Subcutaneous abdominal adipose tissue (tissue), 5 donors: Measurements from ENCODE around the gene GDPGP1.

Source experiments
- H3K27ac ChIP-seq: one replicate; pipeline ENCODE4 v1.7.0; 2013; ENCODE audit warnings: low read depth, mild to moderate bottlenecking, inconsistent platforms, low read length, moderate library complexity
- H3K27me3 ChIP-seq, 5 donors: one replicate each; pipeline ENCODE4 v1.7.0; 2013; ENCODE audit warnings: low read length in 5 of 5, inconsistent platforms in 1 of 5; ENCODE audit not compliant: control insufficient read depth in 5 of 5, insufficient read depth in 4 of 5
- H3K36me3 ChIP-seq, 5 donors: one replicate each; pipeline ENCODE4 v1.7.0; 2013; ENCODE audit warnings: low read length in 5 of 5; ENCODE audit not compliant: control insufficient read depth in 5 of 5, insufficient read depth in 5 of 5
- H3K4me1 ChIP-seq, 5 donors: one replicate each; pipeline ENCODE4 v1.7.0; 2013; ENCODE audit warnings: low read length in 5 of 5, mild to moderate bottlenecking in 3 of 5, moderate library complexity in 1 of 5; ENCODE audit not compliant: control insufficient read depth in 5 of 5, insufficient read depth in 5 of 5
- H3K4me3 ChIP-seq, 5 donors: one replicate each; pipeline ENCODE4 v1.7.0; 2013; ENCODE audit warnings: low read length in 5 of 5, low read depth in 1 of 5
- H3K9ac ChIP-seq, 5 donors: one replicate each; pipeline ENCODE4 v1.7.0; 2013; ENCODE audit warnings: low read length in 5 of 5, mild to moderate bottlenecking in 4 of 5, moderate library complexity in 3 of 5
- H3K9me3 ChIP-seq, 5 donors: one replicate each; pipeline ENCODE4 v1.7.0; 2013; ENCODE audit warnings: low read length in 5 of 5; ENCODE audit not compliant: control insufficient read depth in 5 of 5
- donor health status: healthy.
- donor health status: healthy.
- donor health status: healthy.
- donor health status: healthy.
- donor health status: healthy.

The GDPGP1 gene

GRCh38 chr15:90233387-90234095 lies 468 bp upstream of the GDPGP1 start, which contains the start of gene CIB1:
Gene CIB1, minus strand, starts transcription at chr15:90233941. Its CDS starts 56 bp downstream, at chr15:90233885.
- no peaks in the 10 kb centered on the region for H3K9me3 ChIP-seq
- H3K36me3 ChIP-seq = peaks cover 0 to 45% (median 33%) of the 10 kb centered on the region in 5 donors
- peak within 1 kb of the TSS; percentile 79 to 95 (median 86) for H3K4me3 ChIP-seq
- H3K27ac ChIP-seq = peak within 1 kb of the TSS; percentile 81
- H3K9ac ChIP-seq = peak within 1 kb of the TSS; percentile 44 to 88 (median 80)
- no peaks in the 10 kb centered on the region for H3K27me3 ChIP-seq
- H3K4me1 ChIP-seq = peaks cover 9 to 49% (median 46%) of the 10 kb centered on the region in 5 donors

GRCh38 chr15:90239371-90239770 lies 5.4 kb downstream of the GDPGP1 start:
- Histone ChIP-seq H3K9me3 (no peaks in the 10 kb centered on the region), H3K27ac (no peak overlapping the region), H3K36me3 (peaks cover 2 to 36% (median 24%) of the 10 kb centered on the region in 5 donors), H3K27me3 (no peaks in the 10 kb centered on the region), H3K9ac (no peak overlapping the region), H3K4me1 (peaks cover 0 to 7% (median 7%) of the 10 kb centered on the region in 5 donors), H3K4me3 (no peak overlapping the region)

GRCh38 chr15:90240856-90241255 lies 6.8 kb downstream of the GDPGP1 start:
- Histone ChIP-seq H3K9ac (no peak overlapping the region), H3K4me1 (no peaks in the 10 kb centered on the region), H3K27ac (no peak overlapping the region), H3K27me3 (no peaks in the 10 kb centered on the region), H3K4me3 (no peak overlapping the region), H3K36me3 (peaks cover 2 to 36% (median 24%) of the 10 kb centered on the region in 5 donors), H3K9me3 (no peaks in the 10 kb centered on the region)

- H3K9me3 ChIP-seq = no peaks in the 10 kb centered on the region
- no peak overlapping the region for H3K4me3 ChIP-seq
- no peaks in the 10 kb centered on the region for H3K27me3 ChIP-seq
- peaks cover 2 to 29% (median 24%) of the 10 kb centered on the region in 5 donors for H3K36me3 ChIP-seq
- H3K9ac ChIP-seq = no peak overlapping the region
- H3K4me1 ChIP-seq = no peaks in the 10 kb centered on the region
- H3K27ac ChIP-seq = no peak overlapping the region
Measured at GRCh38 chr15:90241343-90242192, 7.6 kb downstream of the GDPGP1 start.

GRCh38 chr15:90243943-90244639 lies 10.1 kb downstream of the GDPGP1 start:
- peaks cover 0 to 5% (median under 1%) of the 10 kb centered on the region in 5 donors for H3K4me1 ChIP-seq
- H3K27ac ChIP-seq = no peak overlapping the region
- no peak overlapping the region for H3K4me3 ChIP-seq
- no peaks in the 10 kb centered on the region for H3K27me3 ChIP-seq
- H3K9ac ChIP-seq = no peak overlapping the region
- peaks cover 0 to 17% (median 11%) of the 10 kb centered on the region in 5 donors for H3K36me3 ChIP-seq
- no peaks in the 10 kb centered on the region for H3K9me3 ChIP-seq

- Histone ChIP-seq H3K4me3 (peak overlapping the region in 3 of 5 donors; percentile 64 to 72 (median 71)), H3K36me3 (no peaks in the 10 kb centered on the region), H3K27me3 (no peaks in the 10 kb centered on the region), H3K9me3 (no peaks in the 10 kb centered on the region), H3K4me1 (peaks cover 0 to 28% (median 19%) of the 10 kb centered on the region in 5 donors), H3K9ac (no peak overlapping the region), H3K27ac (no peak overlapping the region)
Measured at GRCh38 chr15:90248789-90249202, 14.8 kb downstream of the GDPGP1 start.

GRCh38 chr15:90249203-90249863 lies 15.3 kb downstream of the GDPGP1 start, which contains the start of gene TTLL13:
Gene TTLL13, plus strand, starts transcription at chr15:90249556. Its CDS starts 1,075 bp downstream, at chr15:90250631.
- Histone ChIP-seq H3K27me3 (no peaks in the 10 kb centered on the region), H3K9ac (peak within 1 kb of the TSS in 3 of 5 donors; percentile 47 to 74 (median 64)), H3K27ac (no peak within 1 kb of the TSS), H3K4me1 (peaks cover 0 to 28% (median 19%) of the 10 kb centered on the region in 5 donors), H3K36me3 (no peaks in the 10 kb centered on the region), H3K4me3 (peak within 1 kb of the TSS; percentile 36 to 72 (median 69)), H3K9me3 (no peaks in the 10 kb centered on the region)

- peaks cover 0 to 14% (median 13%) of the 10 kb centered on the region in 5 donors for H3K4me1 ChIP-seq
- H3K27me3 ChIP-seq = no peaks in the 10 kb centered on the region
- H3K27ac ChIP-seq = no peak overlapping the region
- H3K9me3 ChIP-seq = no peaks in the 10 kb centered on the region
- H3K9ac ChIP-seq = no peak overlapping the region
- H3K4me3 ChIP-seq = no peak overlapping the region
- no peaks in the 10 kb centered on the region for H3K36me3 ChIP-seq
Measured at GRCh38 chr15:90257776-90258175, 23.8 kb downstream of the GDPGP1 start.

GRCh38 chr15:90259524-90259923 lies 25.5 kb downstream of the GDPGP1 start:
- Histone ChIP-seq H3K36me3 (no peaks in the 10 kb centered on the region), H3K9ac (no peak overlapping the region), H3K4me3 (no peak overlapping the region), H3K27ac (no peak overlapping the region), H3K9me3 (no peaks in the 10 kb centered on the region), H3K4me1 (peaks cover 2 to 24% (median 19%) of the 10 kb centered on the region in 5 donors), H3K27me3 (no peaks in the 10 kb centered on the region)
